GM23338 (cell line): ENCODE data around the gene UGT1A10. TPM values are rescaled to one million over a fixed set of nuclear protein-coding genes. Genes with fewer than 3 reads are reported as not detected.

Experiments
- CREB1 ChIP-seq: fragments of 250-450 bp; sonication (Bioruptor Pico); IDR thresholded peaks from 2 replicates; pipeline ENCODE4 v1.5.0; 2020; ENCODE audit warnings: low read depth, mild to moderate bottlenecking, moderate library complexity
- EZH2 ChIP-seq: fragments of 200-600 bp; sonication (generic); IDR thresholded peaks from one replicate; pipeline ENCODE4 v1.8.0; 2017; ENCODE audit warnings: antibody characterized with exemption, mild to moderate bottlenecking, low read depth; ENCODE audit not compliant: unreplicated experiment
- EZH2phosphoT487 ChIP-seq: fragments of 200-600 bp; sonication (generic); IDR thresholded peaks from one replicate; pipeline ENCODE4 v1.8.1; 2018; ENCODE audit warnings: antibody characterized with exemption; ENCODE audit not compliant: unreplicated experiment
- JUNB ChIP-seq: IDR thresholded peaks from one replicate; pipeline ENCODE4 v1.6.1; 2016; ENCODE audit warnings: antibody characterized with exemption; ENCODE audit not compliant: unreplicated experiment
- POLR2AphosphoS5 ChIP-seq: IDR thresholded peaks from 2 replicates; pipeline ENCODE4 v1.6.1; 2016; ENCODE audit warnings: antibody characterized with exemption, low read depth
- STAT1 ChIP-seq: IDR thresholded peaks from one replicate; pipeline ENCODE4 v1.6.1; 2016; ENCODE audit warnings: antibody characterized with exemption; ENCODE audit not compliant: unreplicated experiment
- ZNF114 ChIP-seq: fragments of 250-450 bp; sonication (Bioruptor Pico); IDR thresholded peaks from 2 replicates; pipeline ENCODE4 v1.5.0; 2020; ENCODE audit warnings: mild to moderate bottlenecking, moderate library complexity
- ZNF331 ChIP-seq: fragments of 250-450 bp; sonication (Bioruptor Pico); IDR thresholded peaks from 2 replicates; pipeline ENCODE4 v1.5.0; 2020; ENCODE audit warnings: low read depth, mild to moderate bottlenecking, moderate library complexity
- ZNF462 ChIP-seq: fragments of 250-450 bp; sonication (Bioruptor Pico); IDR thresholded peaks from 2 replicates; pipeline ENCODE4 v1.5.0; 2020; ENCODE audit warnings: mild to moderate bottlenecking, moderate library complexity
- polyA plus RNA-seq: library from polyadenylated mRNA; unstranded; fragments of >200 nt; fragmentation: Nextera tagmentation; extraction: Ambion mirVana; gene quantifications from 2 replicates; pipeline ENCODE4 v1.2.1, GENCODE V29; 2016
- total RNA-seq: library from RNA; depleted of rRNA; stranded (reverse); fragments of >200 nt; shearing (Covaris generic); gene quantifications from 2 replicates; pipeline ENCODE4 v1.2.3, GENCODE V29; 2014
- TF ChIP-seq, protein P1 (sequence below), 2 experiments: fragments of 200-600 bp in 1 of 2; sonication (generic) in 1 of 2; conservative IDR thresholded peaks; 2 replicates each; pipeline versions ENCODE4 v1.5.1 to v1.6.1; 2016 to 2017; ENCODE audit warnings: antibody characterized with exemption in 2 of 2, low read depth in 2 of 2, mild to moderate bottlenecking in 2 of 2, moderate library complexity in 1 of 2
- TF ChIP-seq, protein P2 (sequence below): IDR thresholded peaks from 2 replicates; pipeline ENCODE4 v1.6.1; 2016; ENCODE audit warnings: antibody characterized with exemption

UGT1A10 gene
- total and polyA plus RNA-seq, 2 experiments from 2014 or later: not detected

DNA sequence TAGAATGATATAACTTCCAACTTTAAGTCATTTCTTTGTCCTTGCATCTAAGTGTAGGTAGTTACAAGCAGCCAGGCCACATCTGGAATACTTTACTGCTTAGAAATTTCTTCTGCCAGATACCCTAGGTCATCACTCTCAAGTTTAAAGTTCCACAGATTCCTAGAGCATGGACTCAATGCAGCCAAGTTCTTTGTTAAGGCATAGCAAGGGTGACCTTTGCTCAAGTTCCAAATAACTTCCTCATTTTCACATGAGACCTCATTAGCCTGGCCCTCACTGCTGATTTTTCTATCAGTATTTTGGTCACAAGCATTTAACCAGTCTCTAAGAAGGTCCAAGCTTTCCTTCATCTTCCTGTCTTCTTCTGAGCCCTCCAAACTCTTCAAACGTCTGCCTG lies 27.7 kb downstream of the UGT1A10 start (continued):
- TF ChIP-seq ZNF462 (no peak), EZH2phosphoT487 (no peak), STAT1 (no peak), EZH2 (no peak), ZNF114 (CRISPR knock-in tag) (no peak), POLR2AphosphoS5 (no peak), ZNF331 (CRISPR knock-in tag) (no peak), CREB1 (CRISPR knock-in tag) (no peak), JUNB (no peak)
- TF ChIP-seq, protein P1, sequence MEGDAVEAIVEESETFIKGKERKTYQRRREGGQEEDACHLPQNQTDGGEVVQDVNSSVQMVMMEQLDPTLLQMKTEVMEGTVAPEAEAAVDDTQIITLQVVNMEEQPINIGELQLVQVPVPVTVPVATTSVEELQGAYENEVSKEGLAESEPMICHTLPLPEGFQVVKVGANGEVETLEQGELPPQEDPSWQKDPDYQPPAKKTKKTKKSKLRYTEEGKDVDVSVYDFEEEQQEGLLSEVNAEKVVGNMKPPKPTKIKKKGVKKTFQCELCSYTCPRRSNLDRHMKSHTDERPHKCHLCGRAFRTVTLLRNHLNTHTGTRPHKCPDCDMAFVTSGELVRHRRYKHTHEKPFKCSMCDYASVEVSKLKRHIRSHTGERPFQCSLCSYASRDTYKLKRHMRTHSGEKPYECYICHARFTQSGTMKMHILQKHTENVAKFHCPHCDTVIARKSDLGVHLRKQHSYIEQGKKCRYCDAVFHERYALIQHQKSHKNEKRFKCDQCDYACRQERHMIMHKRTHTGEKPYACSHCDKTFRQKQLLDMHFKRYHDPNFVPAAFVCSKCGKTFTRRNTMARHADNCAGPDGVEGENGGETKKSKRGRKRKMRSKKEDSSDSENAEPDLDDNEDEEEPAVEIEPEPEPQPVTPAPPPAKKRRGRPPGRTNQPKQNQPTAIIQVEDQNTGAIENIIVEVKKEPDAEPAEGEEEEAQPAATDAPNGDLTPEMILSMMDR (conservative IDR thresholded peaks at IDR 0.05; ENCODE audit: low read depth in 2 of 2): no peak
- TF ChIP-seq, protein P2, sequence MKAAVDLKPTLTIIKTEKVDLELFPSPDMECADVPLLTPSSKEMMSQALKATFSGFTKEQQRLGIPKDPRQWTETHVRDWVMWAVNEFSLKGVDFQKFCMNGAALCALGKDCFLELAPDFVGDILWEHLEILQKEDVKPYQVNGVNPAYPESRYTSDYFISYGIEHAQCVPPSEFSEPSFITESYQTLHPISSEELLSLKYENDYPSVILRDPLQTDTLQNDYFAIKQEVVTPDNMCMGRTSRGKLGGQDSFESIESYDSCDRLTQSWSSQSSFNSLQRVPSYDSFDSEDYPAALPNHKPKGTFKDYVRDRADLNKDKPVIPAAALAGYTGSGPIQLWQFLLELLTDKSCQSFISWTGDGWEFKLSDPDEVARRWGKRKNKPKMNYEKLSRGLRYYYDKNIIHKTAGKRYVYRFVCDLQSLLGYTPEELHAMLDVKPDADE: no peak
